Activated CD8-positive, alpha-beta memory T cell treated with anti-CD3 and anti-CD28 coated beads for 24 hours (primary cell): ENCODE measurements around the gene GPHN.
"Not testable (repeated sequence)": the region's sequence is repeated elsewhere in the genome, so short reads cannot be mapped to it uniquely, and the experiment has no call there.

ENCODE experiments used
- DNase-seq: peaks from one replicate; pipeline ENCODE4 v3.0.0-alpha.2; 2020

GPHN gene

DNA sequence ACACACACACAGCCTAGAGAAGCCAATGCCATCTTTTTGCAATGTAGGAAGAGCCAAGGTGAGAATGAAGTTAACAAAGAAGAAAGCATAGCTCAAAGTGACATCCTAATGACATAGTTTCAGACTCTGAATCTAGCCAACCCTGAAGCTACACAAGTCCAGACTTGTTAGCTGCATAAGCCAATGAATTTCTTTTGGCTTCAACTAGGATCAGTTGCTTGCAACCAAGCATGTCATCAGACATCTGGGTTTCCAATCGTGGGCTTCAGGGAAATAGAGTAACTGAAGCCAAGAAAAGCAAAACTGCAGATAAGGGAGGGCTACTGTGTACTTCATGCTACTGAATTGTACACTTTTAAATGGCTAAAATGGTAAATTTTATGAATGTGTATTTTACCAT is 4.4 kb upstream of the GPHN start:
- no peak for DNase-seq

DNA sequence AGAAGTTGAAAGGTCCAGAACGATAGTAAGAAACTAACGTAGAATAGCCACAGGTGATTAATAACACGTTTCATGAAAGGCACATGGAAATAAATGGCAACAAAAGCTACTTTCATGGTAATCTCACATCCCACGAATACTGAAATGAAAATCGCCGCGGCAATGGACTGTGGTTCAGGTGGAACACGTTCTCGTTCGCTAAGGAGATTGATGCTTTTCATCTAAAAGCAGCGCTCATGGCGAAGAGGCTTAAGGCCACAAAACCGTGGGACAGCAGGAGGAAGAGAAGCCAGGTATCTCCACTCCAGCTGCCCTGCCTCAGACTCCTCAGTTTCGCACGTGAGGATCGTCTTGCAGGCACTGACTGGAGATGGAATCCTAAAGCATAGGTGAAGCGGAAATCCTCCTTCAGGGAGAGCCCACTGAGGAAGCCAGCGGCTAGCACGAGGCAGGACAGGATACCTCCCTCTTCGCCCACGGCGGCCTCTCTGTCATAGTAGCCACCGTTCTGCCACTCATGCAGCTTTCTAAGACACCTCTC is 696 bp upstream of the GPHN start:
- no peak for DNase-seq

DNA sequence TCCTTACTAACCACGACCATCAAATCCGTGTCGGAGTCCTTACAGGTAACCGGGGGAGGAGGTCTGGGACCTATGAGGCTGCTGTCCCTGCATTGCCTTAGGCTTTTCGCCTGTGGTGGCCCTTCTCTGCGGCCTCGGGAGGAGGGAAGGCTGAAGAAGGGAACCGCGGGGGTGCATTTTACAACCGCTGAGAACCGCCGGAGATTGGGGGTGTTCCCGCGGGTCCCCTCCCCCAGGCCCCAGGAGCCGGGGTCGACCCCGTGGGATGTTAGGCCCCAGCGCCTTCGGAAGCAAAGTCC is 549 bp downstream of the GPHN start:
- no peak for DNase-seq

DNA sequence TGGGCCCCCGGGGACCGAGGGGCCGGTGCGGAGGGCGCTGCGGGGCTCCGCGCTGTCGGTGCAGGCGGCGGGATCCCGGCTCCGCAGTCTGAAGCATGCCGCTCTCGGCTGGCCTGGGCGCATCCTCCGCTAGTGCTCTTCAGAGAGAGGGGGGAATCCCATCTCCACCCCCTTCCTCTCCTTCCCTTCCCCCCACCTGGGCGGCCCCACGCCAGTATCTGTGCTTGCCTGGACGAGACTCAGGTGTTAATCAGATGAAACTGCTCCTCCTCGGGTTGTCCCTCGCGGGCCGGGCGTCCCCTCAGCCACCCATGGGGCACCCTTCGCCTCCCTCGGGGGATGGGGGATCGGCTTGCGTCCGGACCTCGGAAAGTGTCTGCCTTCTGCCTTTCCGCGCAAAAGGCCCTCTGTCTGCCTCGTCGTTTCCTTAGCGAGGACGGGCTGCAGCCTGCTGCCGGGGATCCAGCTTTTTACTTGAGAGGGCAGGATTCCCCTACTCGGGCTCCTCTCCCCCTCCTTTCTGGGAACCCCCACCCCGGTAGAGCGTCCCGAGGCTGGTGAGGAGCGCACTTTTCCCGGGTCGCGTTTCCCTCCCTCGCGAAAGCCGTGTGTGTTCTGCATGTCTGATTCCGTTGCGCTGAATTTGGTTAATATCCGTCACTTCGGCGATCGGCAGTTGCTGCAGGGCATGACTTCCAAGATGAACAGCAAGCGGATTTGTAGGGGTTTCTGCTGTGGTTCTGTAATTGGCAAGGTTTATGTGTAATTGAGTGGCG is 1.1 kb downstream of the GPHN start:
- DNase-seq, result peak; percentile 83

DNA sequence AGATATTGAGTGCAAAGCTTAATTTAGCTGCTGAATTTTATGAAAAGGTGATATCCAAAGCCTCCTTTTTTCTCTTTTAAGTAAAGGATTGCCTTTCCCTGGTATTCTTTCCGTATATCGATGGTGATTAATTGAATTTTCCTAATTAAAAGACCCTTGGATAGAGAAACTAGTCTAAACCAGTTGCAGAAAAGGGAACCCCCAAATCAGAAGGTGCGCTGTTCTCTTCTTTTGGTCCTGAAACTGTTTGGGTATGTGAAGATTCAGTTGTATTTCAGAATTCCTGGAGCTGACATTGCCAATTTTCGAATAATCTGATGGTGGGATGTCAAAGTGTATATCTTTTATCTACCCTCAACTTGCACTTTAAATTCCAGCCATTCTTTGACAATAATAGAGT is 1.9 kb downstream of the GPHN start:
- no peak for DNase-seq

DNA sequence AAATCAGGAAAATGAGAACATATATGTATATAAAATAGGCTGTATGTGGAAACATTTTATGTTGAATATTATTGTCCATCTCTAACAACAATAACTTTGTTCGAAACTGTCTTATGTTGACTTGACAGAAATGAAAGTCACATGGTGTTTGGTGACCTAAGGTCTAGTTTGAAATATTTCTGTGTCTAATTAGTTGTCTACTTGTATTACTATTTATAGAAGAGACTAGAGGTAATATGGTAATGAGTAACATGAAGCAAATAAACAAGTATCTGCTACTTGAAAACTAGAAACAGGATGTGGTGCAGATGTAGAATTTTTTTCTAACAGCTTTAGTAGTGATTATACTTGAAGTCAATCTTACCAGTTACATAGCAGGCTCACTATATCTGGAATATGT is 3.9 kb downstream of the GPHN start:
- no peak for DNase-seq

DNA sequence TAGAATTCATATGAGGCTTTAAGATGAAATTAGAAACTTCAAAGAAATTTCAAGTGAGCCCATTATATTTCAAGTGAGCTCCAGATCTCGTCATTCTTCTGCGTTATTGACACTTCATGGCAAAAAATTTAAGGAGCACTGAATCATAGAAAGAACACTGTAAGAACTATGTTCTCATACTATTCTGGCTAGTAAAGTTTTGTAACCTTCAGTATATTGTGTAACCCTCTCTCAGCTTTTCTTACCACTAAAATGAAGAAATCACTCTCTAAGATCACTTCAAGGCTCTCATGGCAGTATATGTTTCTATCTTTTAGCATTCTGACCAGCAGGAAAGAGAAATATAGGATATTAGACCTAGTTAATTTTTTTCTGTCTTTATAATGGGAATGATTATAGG is 6.3 kb downstream of the GPHN start:
- no peak for DNase-seq

DNA sequence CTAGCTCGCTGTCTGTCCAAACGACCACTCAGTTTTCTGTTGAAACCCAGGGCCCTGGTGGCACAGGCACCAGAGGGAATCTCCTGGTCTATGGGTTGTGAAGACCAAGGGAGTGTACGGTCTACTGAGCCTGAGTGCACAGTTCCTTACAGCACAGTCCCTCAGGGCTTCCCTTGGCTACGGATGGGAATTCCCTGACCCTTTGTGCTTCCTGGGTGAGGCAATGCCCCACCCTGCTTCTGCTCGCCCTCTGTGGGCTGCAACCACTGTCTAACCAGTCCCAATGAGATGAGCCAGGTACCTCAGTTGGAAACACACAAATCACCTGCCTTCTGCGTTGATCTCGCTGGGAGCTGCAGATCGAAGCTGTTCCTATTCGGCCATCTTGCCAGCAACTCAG is 22.6 kb downstream of the GPHN start:
- no peak for DNase-seq

DNA sequence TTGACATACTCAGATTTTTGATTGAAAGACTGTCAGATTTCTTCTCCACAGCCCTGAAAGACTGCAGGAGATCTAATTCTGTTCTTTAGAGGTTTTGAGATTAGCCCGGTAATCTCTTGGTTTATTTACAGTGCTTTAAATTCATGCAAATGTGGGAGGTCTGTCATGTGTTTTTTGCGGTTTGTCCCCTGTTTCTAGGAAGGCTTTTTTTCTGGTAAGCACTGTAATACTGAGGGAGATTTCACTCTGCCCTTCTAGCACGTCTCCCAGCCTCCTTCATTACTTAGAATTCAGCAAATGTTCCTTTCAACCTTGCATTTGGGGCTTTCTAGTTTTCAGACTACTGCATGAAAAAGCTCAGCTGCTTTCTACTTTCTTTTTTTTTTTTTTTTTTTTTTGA is 31.1 kb downstream of the GPHN start:
- no peak for DNase-seq

DNA sequence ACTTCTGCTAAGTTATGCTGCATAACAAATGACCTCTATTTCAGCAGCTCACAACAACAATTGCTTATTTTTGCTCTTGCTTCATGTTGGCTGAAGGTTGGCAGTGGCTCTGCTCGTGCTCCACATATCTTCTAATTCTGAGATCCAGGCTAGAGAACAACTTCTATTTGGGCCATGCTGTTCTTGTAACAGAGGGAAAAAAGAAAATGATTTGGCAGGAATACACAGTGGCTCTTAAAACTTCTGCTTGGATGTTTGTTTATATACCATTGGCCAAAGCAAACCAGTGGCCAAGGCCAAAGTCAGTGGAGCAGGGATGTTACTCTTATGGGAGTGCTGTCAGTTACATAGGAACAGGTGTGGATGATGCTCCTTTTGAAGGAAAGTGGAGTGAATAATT is 32.1 kb downstream of the GPHN start:
- DNase-seq, result no peak

DNA sequence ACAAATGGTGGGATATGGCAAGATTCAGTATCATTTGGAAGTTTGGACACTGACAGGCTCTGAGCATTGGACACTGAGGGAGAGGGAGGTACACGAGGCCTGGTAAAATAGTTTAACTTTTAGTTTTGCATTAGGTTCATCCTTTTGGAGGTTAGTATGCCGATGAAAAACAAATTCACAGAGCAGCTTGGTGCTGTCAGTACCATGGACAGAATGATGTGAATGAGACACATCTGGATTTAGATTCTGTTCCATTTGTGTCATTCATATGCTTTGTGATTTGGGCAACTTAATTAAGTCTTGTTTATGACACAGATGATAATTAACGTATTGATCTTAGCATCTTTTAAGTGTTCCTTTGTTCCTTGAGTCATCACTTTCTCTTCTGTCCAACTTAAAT is 33.7 kb downstream of the GPHN start:
- DNase-seq, result no peak

DNA sequence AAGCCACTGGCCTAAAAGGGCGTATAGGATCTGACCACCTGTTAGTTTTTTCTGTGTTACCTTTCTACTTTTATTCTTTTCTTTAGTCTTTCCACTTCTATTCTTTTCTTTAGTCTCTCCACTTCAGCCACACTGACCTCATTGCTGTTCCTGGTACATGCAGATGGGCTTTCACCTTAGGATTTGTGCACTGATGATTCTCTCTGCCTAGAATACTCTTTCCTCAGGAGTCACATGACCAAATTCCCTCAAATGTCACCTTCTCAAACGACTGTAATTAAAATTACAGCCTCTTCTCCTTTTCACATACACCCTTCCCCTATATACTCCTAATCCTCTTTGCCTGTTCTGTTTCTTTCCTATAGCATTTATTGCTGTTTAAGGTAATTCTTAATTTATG is 36.0 kb downstream of the GPHN start:
- DNase-seq, result no peak

DNA sequence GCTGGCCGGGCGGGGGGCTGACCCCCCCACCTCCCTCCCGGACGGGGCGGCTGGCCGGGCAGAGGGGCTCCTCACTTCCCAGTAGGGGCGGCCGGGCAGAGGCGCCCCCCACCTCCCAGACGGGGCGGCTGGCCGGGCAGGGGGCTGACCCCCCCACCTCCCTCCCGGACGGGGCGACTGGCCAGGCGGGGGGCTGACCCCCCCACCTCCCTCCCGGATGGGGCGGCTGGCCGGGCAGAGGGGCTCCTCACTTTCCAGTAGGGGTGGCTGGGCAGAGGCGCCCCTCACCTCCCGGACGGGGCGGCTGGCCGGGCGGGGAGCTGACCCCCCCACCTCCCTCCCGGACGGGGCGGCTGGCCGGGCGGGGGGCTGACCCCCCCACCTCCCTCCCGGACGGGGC is 37.2 kb downstream of the GPHN start:
- not testable (repeated sequence) for DNase-seq

DNA sequence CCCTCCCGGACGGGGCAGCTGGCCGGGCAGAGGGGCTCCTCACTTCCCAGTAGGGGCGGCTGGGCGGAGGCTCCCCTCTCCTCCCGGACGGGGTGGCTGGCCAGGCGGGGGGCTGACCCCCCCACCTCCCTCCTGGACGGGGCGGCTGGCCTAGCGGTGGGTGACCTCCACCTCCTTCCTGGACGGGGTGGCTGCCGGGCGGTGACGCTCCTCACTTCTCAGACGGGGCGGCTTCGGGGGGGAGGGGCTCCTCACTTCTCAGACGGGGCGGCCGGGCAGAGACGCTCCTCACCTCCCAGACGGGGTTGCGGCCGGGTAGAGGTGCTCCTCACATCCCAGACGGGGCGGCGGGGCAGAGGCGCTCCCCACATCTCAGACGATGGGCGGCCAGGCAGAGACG is 37.8 kb downstream of the GPHN start:
- DNase-seq, result not testable (repeated sequence)

DNA sequence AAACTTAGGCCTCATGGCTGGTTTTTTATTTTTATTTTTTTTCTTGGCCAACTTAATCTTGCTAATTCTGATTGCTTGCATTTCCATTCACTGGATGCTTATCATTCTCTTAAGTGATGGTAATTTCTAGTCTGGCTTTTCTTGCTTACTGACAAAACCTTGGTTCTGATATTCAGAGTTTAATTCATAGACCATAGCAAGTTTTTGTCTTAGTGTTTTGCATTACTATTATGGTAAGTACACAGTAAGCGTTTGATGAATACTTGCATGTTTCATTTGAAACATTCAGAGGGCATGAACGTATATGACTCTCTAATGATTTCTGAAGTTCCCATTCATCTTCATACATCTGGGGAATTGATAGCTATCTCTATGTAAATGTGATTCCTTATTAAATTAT is 55.8 kb downstream of the GPHN start:
- no peak for DNase-seq

DNA sequence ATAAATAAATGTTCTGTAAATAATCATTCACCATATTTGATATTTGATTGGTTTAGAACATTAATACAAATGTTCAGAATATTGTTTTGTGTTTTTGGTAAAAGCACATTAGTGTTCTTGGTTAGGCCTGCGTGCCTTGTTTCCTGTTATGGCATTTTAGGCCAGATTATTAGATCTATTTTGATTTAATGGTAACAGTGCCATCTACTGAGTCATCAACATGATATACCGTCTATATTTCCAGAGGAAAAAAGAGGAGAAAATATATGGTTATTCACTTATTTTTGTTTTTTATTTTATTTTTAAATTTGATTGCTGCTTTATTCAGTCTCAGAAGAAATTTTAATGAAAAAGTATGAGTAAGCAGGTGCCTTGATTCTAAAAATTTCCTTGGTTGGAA is 60.3 kb downstream of the GPHN start:
- no peak for DNase-seq

DNA sequence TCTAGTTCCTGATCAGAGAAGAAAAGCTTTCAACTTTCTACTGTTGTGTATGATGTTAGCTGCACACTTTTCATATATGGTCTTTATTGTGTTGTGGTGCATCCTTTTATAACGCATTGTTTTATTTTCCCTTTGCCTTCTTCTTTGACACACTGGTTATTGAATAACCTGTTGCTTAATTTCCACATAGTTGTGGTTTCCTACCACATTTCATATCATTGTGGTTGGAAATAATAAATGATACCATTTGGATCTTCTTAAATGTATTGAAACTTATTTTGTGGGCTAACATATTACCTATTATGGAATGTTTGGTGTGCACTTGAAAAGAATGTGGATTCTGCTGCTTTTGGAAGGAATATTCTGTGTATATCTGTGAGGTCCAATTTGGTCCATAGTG is 64.9 kb downstream of the GPHN start:
- no peak for DNase-seq

DNA sequence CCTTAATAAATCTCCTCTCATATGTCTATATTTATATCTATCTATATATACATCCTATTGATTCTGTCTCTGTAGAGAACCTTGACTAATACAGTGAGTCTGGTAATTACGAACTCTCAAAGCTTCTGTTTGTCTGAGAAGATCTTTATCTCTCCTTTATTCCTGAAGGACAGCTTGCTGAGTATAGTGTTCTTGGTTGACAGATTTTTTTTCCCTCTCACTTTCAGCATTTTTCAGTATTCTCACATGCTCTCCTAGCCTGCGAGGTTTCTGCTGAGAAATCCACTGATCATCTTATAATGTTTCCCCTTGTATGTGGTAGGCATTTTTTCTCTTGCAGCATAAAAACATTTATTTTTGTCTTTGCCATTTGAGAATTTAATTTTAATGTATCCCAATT is 67.1 kb downstream of the GPHN start:
- DNase-seq, result no peak

DNA sequence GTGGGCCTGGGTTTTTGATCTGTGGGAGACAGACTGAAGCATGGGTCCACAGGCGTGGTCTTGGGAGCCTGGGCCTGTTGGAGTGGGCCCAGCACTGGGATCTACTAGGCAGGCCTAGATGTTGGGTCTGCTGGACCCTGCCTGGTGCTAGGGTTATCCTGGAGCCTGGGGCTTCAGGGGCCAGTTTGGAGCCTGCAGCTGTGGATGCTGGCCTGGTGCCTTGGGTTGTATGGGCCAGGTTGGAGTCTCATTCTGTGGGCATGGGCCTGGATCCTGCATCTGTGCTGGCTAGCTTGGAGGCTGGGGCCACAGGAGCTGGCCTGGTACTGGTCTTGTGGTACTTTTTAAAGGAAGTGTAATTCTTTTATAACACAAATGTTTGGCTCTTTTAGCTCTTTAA is 68.0 kb downstream of the GPHN start:
- no peak for DNase-seq

DNA sequence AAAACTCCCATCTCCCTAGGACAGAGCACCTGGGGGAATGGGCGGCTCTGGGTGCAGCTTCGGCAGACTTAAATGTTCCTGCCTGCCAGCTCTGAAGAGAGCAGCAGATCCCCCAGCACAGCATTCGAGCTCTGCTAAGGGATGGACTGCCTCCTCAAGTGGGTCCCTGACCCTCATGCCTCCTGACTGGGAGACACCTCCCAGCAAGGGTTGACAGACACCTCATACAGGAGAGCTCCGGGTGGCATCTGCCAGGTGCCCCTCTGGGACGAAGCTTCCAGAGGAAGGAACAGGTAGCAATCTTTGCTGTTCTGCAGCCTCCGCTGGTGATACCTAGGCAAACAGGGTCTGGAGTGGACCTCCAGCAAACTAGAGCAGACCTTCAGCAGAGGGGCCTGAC is 79.8 kb downstream of the GPHN start:
- not testable (repeated sequence) for DNase-seq

DNA sequence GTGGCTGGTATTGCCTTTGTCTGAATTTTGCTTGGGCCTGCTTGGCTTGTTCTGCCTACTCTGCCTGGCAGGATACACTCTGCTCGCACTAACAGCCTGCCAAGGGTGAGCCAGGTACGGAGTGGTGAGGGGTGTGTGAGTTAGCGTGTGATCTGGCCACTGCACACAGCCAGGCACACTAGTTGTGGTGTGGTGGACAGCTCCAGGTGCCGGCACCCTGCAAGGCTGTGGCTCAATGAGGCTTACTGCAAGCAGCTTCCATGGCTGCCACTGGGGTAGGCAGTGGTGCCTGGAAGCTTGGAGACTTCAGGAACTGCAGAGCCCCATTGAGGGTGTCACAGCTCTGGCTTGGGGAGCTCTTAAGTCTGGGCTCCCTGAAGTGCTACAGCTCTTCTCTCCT is 87.4 kb downstream of the GPHN start:
- no peak for DNase-seq

DNA sequence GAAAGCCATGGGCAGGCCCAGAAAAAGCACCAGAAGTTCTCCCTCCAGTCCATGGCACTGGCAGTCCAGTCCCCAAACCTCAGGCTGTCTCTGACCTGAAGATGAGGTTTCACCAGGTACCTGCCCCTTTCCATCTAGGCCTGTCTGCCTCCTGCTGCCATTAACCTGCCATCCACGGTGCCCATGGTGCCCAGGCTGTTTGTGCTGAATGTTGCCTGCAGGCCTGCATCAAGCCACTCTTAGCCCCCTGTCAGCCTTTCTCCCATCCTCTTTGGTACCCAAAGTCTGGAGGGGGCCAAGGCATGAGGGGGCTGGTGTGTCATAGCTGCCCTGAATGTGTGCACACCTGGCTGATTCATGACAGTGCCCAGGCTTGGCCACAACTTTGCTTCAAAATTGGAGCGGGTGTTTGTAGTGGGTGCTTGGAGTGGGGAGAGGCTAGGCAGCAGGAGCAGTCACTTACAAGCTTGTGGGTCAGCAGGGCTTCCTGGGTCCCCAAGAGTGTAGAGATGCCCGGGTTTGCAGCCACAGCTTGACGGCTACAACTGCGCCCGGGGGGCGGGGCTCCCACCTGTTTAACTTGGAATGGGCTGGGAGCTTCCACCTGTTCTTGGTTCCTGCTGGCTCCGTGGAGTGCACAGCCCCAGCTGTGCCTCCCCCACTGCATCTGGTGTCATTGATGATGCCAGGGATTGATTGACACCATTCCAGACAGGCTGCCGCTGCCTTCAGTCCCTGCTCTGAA is 88.5 kb downstream of the GPHN start:
- no peak for DNase-seq

DNA sequence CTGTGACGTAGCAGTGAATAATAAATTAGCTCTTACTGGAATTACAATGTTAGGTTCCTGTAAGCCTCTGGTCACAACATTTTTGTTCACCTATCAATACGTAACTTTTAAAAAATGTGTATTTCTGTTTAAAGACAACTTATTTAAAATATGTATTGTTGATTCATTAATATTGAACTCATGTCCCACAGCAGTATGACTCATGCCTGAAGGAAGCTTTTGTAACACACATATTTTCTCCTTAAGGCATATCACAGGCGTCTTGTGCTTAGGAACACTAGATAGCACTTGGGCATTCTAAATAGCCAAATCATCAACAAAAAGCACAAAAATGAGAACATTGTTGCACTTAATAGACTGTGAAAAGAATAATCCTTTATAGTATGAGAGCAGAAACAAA is 92.5 kb downstream of the GPHN start:
- no peak for DNase-seq

DNA sequence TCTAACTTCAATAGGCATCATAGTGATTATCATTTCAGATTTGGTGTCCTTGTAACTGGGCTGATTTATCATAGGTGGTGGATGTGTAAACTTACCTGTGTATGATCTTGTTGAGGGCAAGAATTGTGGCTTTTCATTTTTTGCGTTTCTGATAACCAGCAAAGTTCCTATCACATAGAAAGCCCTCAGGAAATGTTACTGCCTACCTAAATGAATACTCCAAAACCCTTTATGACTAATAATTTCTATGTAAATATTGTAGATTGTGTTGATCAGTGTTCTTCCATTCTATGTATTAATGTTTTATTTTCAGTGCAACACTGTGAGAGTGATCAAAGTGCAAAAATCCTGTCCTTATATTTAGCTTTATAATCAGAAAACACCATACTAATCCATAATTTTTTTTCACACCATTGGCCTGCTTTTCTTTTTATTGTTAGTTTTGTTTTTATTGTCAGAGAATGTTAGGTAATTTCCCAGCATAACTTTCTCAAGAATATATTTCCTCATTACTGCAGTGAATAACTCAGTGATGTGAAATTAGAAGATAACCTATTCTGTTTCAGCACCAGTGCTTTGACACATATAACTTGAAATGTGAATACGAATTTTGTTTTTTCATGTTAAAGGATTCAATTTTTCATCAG is 94.1 kb downstream of the GPHN start:
- no peak for DNase-seq
